Kidney epithelial cell (primary cell): ENCODE measurements around the gene HOXD4. TPM values are rescaled to one million over a fixed set of nuclear protein-coding genes. Genes with fewer than 3 reads are reported as not detected.
A peak's percentile ranks its signal among the peaks of the same experiment; 100 is the strongest.

Experiments
- DNase-seq: peaks from one replicate; pipeline ENCODE4 v3.0.0-alpha.2; 2010; ENCODE audit warnings: low read depth
- H3K27me3 ChIP-seq: 2 replicates; pipeline ENCODE4 v1.6.0; 2011; ENCODE audit warnings: low read length; ENCODE audit not compliant: control insufficient read depth, insufficient read depth
- H3K36me3 ChIP-seq: 2 replicates; pipeline ENCODE4 v1.5.1; 2011; ENCODE audit warnings: low read length; ENCODE audit not compliant: control insufficient read depth, insufficient read depth
- H3K4me3 ChIP-seq: 2 replicates; pipeline ENCODE4 v1.5.1; 2011; ENCODE audit warnings: low read depth, mild to moderate bottlenecking, control low read depth, low read length
- CTCF ChIP-seq: IDR thresholded peaks from 2 replicates; pipeline ENCODE4 v1.5.1; 2011; ENCODE audit warnings: mild to moderate bottlenecking, moderate library complexity, low read length, control low read depth, inconsistent platforms; ENCODE audit not compliant: insufficient read depth, poor library complexity, severe bottlenecking
- total RNA-seq: library from RNA; depleted of rRNA; stranded (reverse); fragments of >200 nt; gene quantifications from 2 replicates; pipeline ENCODE4 v1.2.3, GENCODE V29; 2015

HOXD4 gene
- total RNA-seq, 1 donor from 2014 or later: 5.4 TPM

- peak within 1 kb of the TSS; percentile 43 for H3K4me3 ChIP-seq
- TF ChIP-seq CTCF: no peak
- no peak for DNase-seq
- H3K36me3 ChIP-seq: peaks cover 2% of the 10 kb centered on the region
- H3K27me3 ChIP-seq: no peaks in the 10 kb centered on the region
Observed at GRCh38 chr2:176156807-176157498, 5.6 kb downstream of the HOXD4 start, which contains the start of gene HOXD3. Gene HOXD3 (plus strand): TSS chr2:176157307. CDS start chr2:176169115, 11,808 bp downstream.

GRCh38 chr2:176157499-176158185 is 6.3 kb downstream of the HOXD4 start:
- peak overlapping the region; percentile 43 for H3K4me3 ChIP-seq
- no peak for DNase-seq
- H3K27me3 ChIP-seq: no peaks in the 10 kb centered on the region
- TF ChIP-seq CTCF: no peak
- H3K36me3 ChIP-seq: peaks cover 2% of the 10 kb centered on the region

GRCh38 chr2:176158186-176158591 is 6.8 kb downstream of the HOXD4 start:
- Histone ChIP-seq H3K4me3 (peak overlapping the region; percentile 43), H3K27me3 (no peaks in the 10 kb centered on the region), H3K36me3 (no peaks in the 10 kb centered on the region)
- TF ChIP-seq CTCF: no peak
- no peak for DNase-seq

- TF ChIP-seq CTCF: no peak
- peak overlapping the region; percentile 43 for H3K4me3 ChIP-seq
- no peak for DNase-seq
- no peaks in the 10 kb centered on the region for H3K36me3 ChIP-seq
- H3K27me3 ChIP-seq: no peaks in the 10 kb centered on the region
Observed at GRCh38 chr2:176158855-176159662, 7.7 kb downstream of the HOXD4 start.

- no peak for TF ChIP-seq CTCF
- no peak for DNase-seq
- Histone ChIP-seq H3K36me3 (no peaks in the 10 kb centered on the region), H3K27me3 (no peaks in the 10 kb centered on the region), H3K4me3 (peak overlapping the region; percentile 43)
Observed at GRCh38 chr2:176159663-176160250, 8.4 kb downstream of the HOXD4 start.
